Measurements from ENCODE around the gene RTCB. TPM values are rescaled to one million over a fixed set of nuclear protein-coding genes. Genes with fewer than 3 reads are reported as not detected.

The RTCB gene
- total RNA-seq, 1 experiment from 2014 or later, result 217 TPM

GRCh38 chr22:32348031-32348611 lies 63.9 kb downstream of the RTCB start:
- in situ Hi-C loops (cut with HindIII; ENCODE audit: low sequenced_read_pairs), result no loop called here
- DNase-seq (ENCODE audit: low spot score), result no peak

DNA sequence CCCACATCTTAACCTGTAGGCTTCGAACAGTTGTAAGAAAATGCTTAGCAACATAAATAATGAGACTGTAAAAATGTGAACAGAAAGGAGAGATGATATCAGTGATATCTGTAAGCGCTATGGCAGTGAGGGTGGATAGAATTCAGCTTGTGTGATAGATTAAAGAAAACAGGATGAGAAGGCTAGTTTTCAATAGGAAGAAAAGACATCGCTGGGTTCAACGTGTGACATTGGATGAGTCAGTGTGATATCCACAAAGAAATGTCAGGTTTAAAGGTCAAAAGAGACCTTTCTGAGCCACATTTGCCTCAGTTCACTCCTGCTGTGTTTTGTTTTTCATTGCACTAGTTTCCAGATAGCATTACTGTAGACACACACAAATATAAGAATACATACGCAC lies 68.1 kb downstream of the RTCB start:
- DNase-seq (ENCODE audit: low spot score), result no peak
- in situ Hi-C loops (cut with HindIII; ENCODE audit: low sequenced_read_pairs), result no loop called here

DNA sequence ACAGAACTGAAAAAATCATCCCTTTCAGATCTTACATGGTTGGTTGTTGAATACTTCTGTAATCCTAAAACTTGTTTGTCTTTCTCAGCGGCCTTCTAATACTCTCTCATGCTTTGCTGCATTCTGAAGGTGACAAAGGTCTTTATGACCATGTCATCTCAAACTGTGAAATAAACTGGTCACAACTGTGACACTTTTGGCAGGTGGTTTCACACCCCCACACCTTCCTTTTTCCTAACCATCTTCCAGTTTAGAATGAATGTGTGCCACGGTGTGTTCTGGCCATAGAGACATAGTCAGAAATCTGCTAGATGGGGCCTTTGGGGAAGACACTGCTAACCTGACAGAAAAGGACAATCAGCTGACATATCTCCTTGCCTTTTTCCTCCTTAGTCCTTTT lies 69.1 kb downstream of the RTCB start:
- in situ Hi-C loops (cut with HindIII; ENCODE audit: low sequenced_read_pairs), result no loop called here

GRCh38 chr22:32341122-32341740 lies 70.8 kb downstream of the RTCB start:
- in situ Hi-C loops (cut with HindIII; ENCODE audit: low sequenced_read_pairs), result no loop called here
- no peak for DNase-seq (ENCODE audit: low spot score)

More for the DNA sequence above, 69.1 kb downstream of the RTCB start:
- DNase-seq (ENCODE audit: low spot score), result no peak

GRCh38 chr22:32340411-32340810 lies 71.6 kb downstream of the RTCB start:
- DNase-seq (ENCODE audit: low spot score), result no peak
- in situ Hi-C loops (cut with HindIII; ENCODE audit: low sequenced_read_pairs), result no loop called here

- DNase-seq (ENCODE audit: low spot score), result no peak
- in situ Hi-C loops (cut with HindIII; ENCODE audit: low sequenced_read_pairs), result no loop called here
These were observed 72.6 kb downstream of the RTCB start for GRCh38 chr22:32339190-32340012.

GRCh38 chr22:32338757-32339156 lies 73.3 kb downstream of the RTCB start:
- no peak for DNase-seq (ENCODE audit: low spot score)
- in situ Hi-C loops (cut with HindIII; ENCODE audit: low sequenced_read_pairs), result no loop called here

Other genes starting within 250 kb of the RTCB start
- 0.85 and 1.8 TPM in 2 replicates for gene RFPL2, start 207.2 kb downstream of the RTCB start, total RNA-seq (2014; rRNA removed; shearing (Covaris generic))
- gene SLC5A4, start 156.9 kb downstream of the RTCB start, total RNA-seq (2014; rRNA removed; shearing (Covaris generic)), result not detected in 2 replicates
- gene RFPL3, start 54.4 kb downstream of the RTCB start, total RNA-seq (2014; rRNA removed; shearing (Covaris generic)), result not detected in 2 replicates
- not detected in 2 replicates for gene BPIFC, start 52.2 kb upstream of the RTCB start, total RNA-seq (2014; rRNA removed; shearing (Covaris generic))
- 114 and 123 TPM in 2 replicates for gene FBXO7, start 62.6 kb upstream of the RTCB start, total RNA-seq (2014; rRNA removed; shearing (Covaris generic))